ENCODE results near the gene NUP85. TPM values are rescaled to one million over a fixed set of nuclear protein-coding genes. Genes with fewer than 3 reads are reported as not detected.

Gene NUP85
- polyA plus RNA-seq, 1 of the 3 experiments (the other 2 are of a cell fraction) = 80.5 TPM

- 92% methylated on average over 11 of the region's 11 CpGs for WGBS (ENCODE audit: low lambda C conversion rate)
Measured at GRCh38 chr17:75238020-75238580, 32.6 kb downstream of the NUP85 start.

GRCh38 chr17:75238684-75239191 is 33.3 kb downstream of the NUP85 start:
- H3K27me3 ChIP-seq (ENCODE audit: insufficient read depth) = no peaks in the 10 kb centered on the region
- H3K9me2 ChIP-seq = no peaks in the 10 kb centered on the region
- no peak overlapping the region for H3K27ac ChIP-seq (ENCODE audit: low read depth in 2 of 2, low read length in 1 of 2)
- DNase-seq = peak; percentile 90
- no peak overlapping the region for H3K4me2 ChIP-seq
- H3K4me3 ChIP-seq (ENCODE audit: low read depth in 2 of 2, low read length in 1 of 2) = no peak overlapping the region
- peaks cover 29% of the 10 kb centered on the region for H3F3A ChIP-seq (replicated peaks; ENCODE audit: insufficient read depth)
- WGBS (ENCODE audit: low lambda C conversion rate) = 54% methylated on average over 13 of the region's 13 CpGs
- ChIA-PET POLR2A (interaction anchor here (1.1 to 1.2 kb wide), 2 partner anchors 9 to 125 kb away, joined by 3 to 4 read pairs; no protein-coding TSS in a partner anchor), CTCF (interaction anchor here (0.7 to 11.7 kb wide), 28 partner anchors 9 to 263 kb away, joined by 3 to 136 read pairs (median 7); partner anchors contain the start of genes GGA3, MIF4GD, MRPS7 and NUP85)
- H4K20me1 ChIP-seq (ENCODE audit: insufficient read depth) = peaks cover 3% of the 10 kb centered on the region; the same call in 1 of the 2 replicates
- peaks cover 46 to 94% of the 10 kb centered on the region in 2 experiments for H3K36me3 ChIP-seq (replicated peaks in 1 of 2; ENCODE audit: control insufficient read depth in 1 of 2, insufficient read depth in 2 of 2, low read length in 1 of 2)
- H3K79me2 ChIP-seq (ENCODE audit: insufficient read depth) = no peaks in the 10 kb centered on the region
- no peak overlapping the region for H2AFZ ChIP-seq (ENCODE audit: low read depth)
- H3K9ac ChIP-seq = no peak overlapping the region
- no peaks in the 10 kb centered on the region for H3K9me3 ChIP-seq
- no peaks in the 10 kb centered on the region; a peak in 1 of 4 replicates for H3K4me1 ChIP-seq (ENCODE audit: control insufficient read depth in 1 of 2, insufficient read depth in 2 of 2, low read depth in 1 of 2, low read length in 1 of 2)
- TF ChIP-seq YY1 (IDR thresholded peaks at IDR 0.05; ENCODE audit: low read depth) (no peak), POLR2AphosphoS5 (IDR thresholded peaks at IDR 0.05; ENCODE audit: low read depth, low read length) (peak; percentile 17; the same call in 1 of the 2 replicates), TCF12 (IDR thresholded peaks at IDR 0.05) (no peak), MEF2A (IDR thresholded peaks at IDR 0.05; ENCODE audit: borderline replicate concordance, low read depth) (no peak), FOXM1 (IDR thresholded peaks at IDR 0.05; ENCODE audit: low read depth) (no peak), PBX3 (IDR thresholded peaks at IDR 0.05) (no peak), TEAD4 (IDR thresholded peaks at IDR 0.05; ENCODE audit: borderline replicate concordance, insufficient read depth) (no peak), SMC3 (IDR thresholded peaks at IDR 0.05; ENCODE audit: low read depth, low read length) (peak; percentile 55), GATA2 (CRISPR knock-in tag; IDR thresholded peaks at IDR 0.05) (no peak; the same call in none of the 2 replicates), USF2 (IDR thresholded peaks at IDR 0.05; ENCODE audit: borderline replicate concordance, low read depth, low read length) (no peak), NFIC (IDR thresholded peaks at IDR 0.05; ENCODE audit: borderline replicate concordance) (no peak), CTCF (IDR thresholded peaks at IDR 0.05) (peak; percentile 98), MXI1 (IDR thresholded peaks at IDR 0.05; ENCODE audit: low read depth, low read length) (no peak), RFX5 (IDR thresholded peaks at IDR 0.05; ENCODE audit: low read length) (no peak), EP300 (IDR thresholded peaks at IDR 0.05; ENCODE audit: borderline replicate concordance in 1 of 2, low read depth in 1 of 2, low read length in 1 of 2) (no peak), EZH2phosphoT487 (IDR thresholded peaks at IDR 0.05; ENCODE audit: borderline replicate concordance, low read depth) (no peak), RXRA (IDR thresholded peaks at IDR 0.05; ENCODE audit: borderline replicate concordance, low read depth) (no peak), ZBTB33 (IDR thresholded peaks at IDR 0.05; ENCODE audit: borderline replicate concordance, low read depth) (no peak), TAF1 (IDR thresholded peaks at IDR 0.05; ENCODE audit: borderline replicate concordance, low read depth, low read length) (no peak)

More at GRCh38 chr17:75238020-75238580, 32.6 kb downstream of the NUP85 start:
- no peak overlapping the region for H3K4me3 ChIP-seq (ENCODE audit: low read depth in 2 of 2, low read length in 1 of 2)
- POLR2A ChIA-PET = interaction anchor here (1.2 kb wide), 1 partner anchor 124 kb away, joined by 4 read pairs; no protein-coding TSS in a partner anchor
- peaks cover 47 to 88% of the 10 kb centered on the region in 2 experiments for H3K36me3 ChIP-seq (replicated peaks in 1 of 2; ENCODE audit: control insufficient read depth in 1 of 2, insufficient read depth in 2 of 2, low read length in 1 of 2)
- CTCF ChIA-PET = interaction anchor here (0.6 to 11.7 kb wide), 17 partner anchors 9 to 169 kb away, joined by 3 to 136 read pairs (median 8); partner anchors contain the start of genes GGA3, MIF4GD, MRPS7 and NUP85
- no peak overlapping the region for H3K4me2 ChIP-seq
- H3K27ac ChIP-seq (ENCODE audit: low read depth in 2 of 2, low read length in 1 of 2) = no peak overlapping the region
- TF ChIP-seq FOXM1 (IDR thresholded peaks at IDR 0.05; ENCODE audit: low read depth) (no peak), RAD21 (IDR thresholded peaks at IDR 0.05; ENCODE audit: low read length) (no peak), FOSL2 (IDR thresholded peaks at IDR 0.05; ENCODE audit: borderline replicate concordance, low read depth) (no peak), EZH2phosphoT487 (IDR thresholded peaks at IDR 0.05; ENCODE audit: borderline replicate concordance, low read depth) (no peak)
- no peaks in the 10 kb centered on the region for H3K27me3 ChIP-seq (ENCODE audit: insufficient read depth)
- no peak for DNase-seq
- no peak overlapping the region for H2AFZ ChIP-seq (ENCODE audit: low read depth)
- no peaks in the 10 kb centered on the region for H3K79me2 ChIP-seq (ENCODE audit: insufficient read depth)
- no peaks in the 10 kb centered on the region for H3K9me2 ChIP-seq
- no peaks in the 10 kb centered on the region for H3K9me3 ChIP-seq
- H3F3A ChIP-seq (replicated peaks; ENCODE audit: insufficient read depth) = peaks cover 29% of the 10 kb centered on the region
- H3K9ac ChIP-seq = no peak overlapping the region
- no peaks in the 10 kb centered on the region; a peak in 1 of 4 replicates for H3K4me1 ChIP-seq (ENCODE audit: control insufficient read depth in 1 of 2, insufficient read depth in 2 of 2, low read depth in 1 of 2, low read length in 1 of 2)
- H4K20me1 ChIP-seq (ENCODE audit: insufficient read depth) = peaks cover 3% of the 10 kb centered on the region; the same call in 1 of the 2 replicates

All from SK-N-SH (cell line).